ENCODE data around the gene KRTAP25-1.

- TF ChIP-seq, protein P1, sequence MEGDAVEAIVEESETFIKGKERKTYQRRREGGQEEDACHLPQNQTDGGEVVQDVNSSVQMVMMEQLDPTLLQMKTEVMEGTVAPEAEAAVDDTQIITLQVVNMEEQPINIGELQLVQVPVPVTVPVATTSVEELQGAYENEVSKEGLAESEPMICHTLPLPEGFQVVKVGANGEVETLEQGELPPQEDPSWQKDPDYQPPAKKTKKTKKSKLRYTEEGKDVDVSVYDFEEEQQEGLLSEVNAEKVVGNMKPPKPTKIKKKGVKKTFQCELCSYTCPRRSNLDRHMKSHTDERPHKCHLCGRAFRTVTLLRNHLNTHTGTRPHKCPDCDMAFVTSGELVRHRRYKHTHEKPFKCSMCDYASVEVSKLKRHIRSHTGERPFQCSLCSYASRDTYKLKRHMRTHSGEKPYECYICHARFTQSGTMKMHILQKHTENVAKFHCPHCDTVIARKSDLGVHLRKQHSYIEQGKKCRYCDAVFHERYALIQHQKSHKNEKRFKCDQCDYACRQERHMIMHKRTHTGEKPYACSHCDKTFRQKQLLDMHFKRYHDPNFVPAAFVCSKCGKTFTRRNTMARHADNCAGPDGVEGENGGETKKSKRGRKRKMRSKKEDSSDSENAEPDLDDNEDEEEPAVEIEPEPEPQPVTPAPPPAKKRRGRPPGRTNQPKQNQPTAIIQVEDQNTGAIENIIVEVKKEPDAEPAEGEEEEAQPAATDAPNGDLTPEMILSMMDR (IDR thresholded peaks at IDR 0.05): no peak
- no peak for TF ChIP-seq POLR2A (IDR thresholded peaks at IDR 0.05)
Observed at GRCh38 chr21:30245061-30245460, 44.3 kb downstream of the KRTAP25-1 start.

Measured in heart left ventricle (tissue), 13 donors.